Activated T-helper 2 cell treated with anti-CD3 and anti-CD28 coated beads, Interferon-gamma antibody, Interleukin-2, Interleukin-4, amounts not matched to agents 10 μg/mL and 5 μg/mL and 100 μg/mL, durations not matched to agents 14 hours and 24 hours and 36 hours (primary cell): ENCODE data around the gene CCDC170. TPM values are rescaled to one million over a fixed set of nuclear protein-coding genes. Genes with fewer than 3 reads are reported as not detected.
"Not testable (repeated sequence)": the region's sequence is repeated elsewhere in the genome, so short reads cannot be mapped to it uniquely, and the experiment has no call there.

Experiments
- DNase-seq: peaks from one replicate; pipeline ENCODE4 v3.0.0; 2021; ENCODE audit warnings: low spot score
- H3K27ac Mint-ChIP-seq: one replicate; pipeline ENCODE4 v1.8.0; 2021; ENCODE audit warnings: mixed read lengths
- H3K27me3 Mint-ChIP-seq: one replicate; pipeline ENCODE4 v1.8.0; 2021; ENCODE audit warnings: low read depth, mixed read lengths
- H3K36me3 Mint-ChIP-seq: one replicate; pipeline ENCODE4 v1.8.0; 2021; ENCODE audit warnings: low read depth, mixed read lengths
- H3K4me1 Mint-ChIP-seq: one replicate; pipeline ENCODE4 v1.8.0; 2021; ENCODE audit warnings: low read depth, mixed read lengths
- H3K4me3 Mint-ChIP-seq: one replicate; pipeline ENCODE4 v1.8.0; 2021; ENCODE audit warnings: low read depth, mild to moderate bottlenecking, moderate library complexity, mixed read lengths
- H3K9me3 Mint-ChIP-seq: one replicate; pipeline ENCODE4 v1.8.0; 2021; ENCODE audit warnings: mixed read lengths
- intact Hi-C: fragments of 100-400 bp; cut with micrococcal nuclease; formaldehyde crosslinking; loops from one replicate; pipeline ENCODE4 v1.15.1; 2023
- total RNA-seq: library from RNA; stranded (reverse); gene quantifications from 2 replicates; pipeline ENCODE4 v1.2.3, GENCODE V29; 2022

Gene CCDC170, protein sequence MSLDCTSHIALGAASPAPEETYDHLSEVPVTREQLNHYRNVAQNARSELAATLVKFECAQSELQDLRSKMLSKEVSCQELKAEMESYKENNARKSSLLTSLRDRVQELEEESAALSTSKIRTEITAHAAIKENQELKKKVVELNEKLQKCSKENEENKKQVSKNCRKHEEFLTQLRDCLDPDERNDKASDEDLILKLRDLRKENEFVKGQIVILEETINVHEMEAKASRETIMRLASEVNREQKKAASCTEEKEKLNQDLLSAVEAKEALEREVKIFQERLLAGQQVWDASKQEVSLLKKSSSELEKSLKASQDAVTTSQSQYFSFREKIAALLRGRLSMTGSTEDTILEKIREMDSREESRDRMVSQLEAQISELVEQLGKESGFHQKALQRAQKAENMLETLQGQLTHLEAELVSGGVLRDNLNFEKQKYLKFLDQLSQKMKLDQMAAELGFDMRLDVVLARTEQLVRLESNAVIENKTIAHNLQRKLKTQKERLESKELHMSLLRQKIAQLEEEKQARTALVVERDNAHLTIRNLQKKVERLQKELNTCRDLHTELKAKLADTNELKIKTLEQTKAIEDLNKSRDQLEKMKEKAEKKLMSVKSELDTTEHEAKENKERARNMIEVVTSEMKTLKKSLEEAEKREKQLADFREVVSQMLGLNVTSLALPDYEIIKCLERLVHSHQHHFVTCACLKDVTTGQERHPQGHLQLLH
- not detected in 2 replicates for total RNA-seq

DNA sequence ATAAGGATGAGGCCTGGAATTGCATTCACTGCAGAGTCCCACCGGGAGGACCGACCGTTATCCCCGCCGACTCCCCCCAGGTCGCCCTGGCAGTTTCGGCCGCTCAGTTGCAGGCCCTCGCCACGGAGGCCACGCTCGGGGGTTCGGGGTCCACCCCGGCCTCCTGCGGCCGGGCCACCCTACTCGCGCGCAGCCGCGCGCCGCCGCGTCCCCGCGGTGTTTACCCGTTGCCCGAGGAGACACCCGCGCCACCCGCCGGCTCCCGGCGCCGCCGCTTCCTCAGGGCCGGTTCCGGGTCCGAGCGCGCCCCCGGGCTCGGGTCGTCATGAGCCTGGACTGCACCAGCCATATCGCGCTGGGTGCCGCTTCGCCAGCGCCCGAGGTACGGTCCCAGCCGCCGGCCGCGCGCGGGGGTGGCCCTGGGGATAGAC, at the start of gene CCDC170:
TSS of gene CCDC170 (plus strand) at position 214 of the 431 bp plus-strand sequence. CDS start at position 326, 112 bp downstream.
- intact Hi-C loops = no loop called here
- H3K36me3 Mint-ChIP-seq = no peaks in the 10 kb centered on the region
- peaks cover 61% of the 10 kb centered on the region for H3K27me3 Mint-ChIP-seq
- H3K4me1 Mint-ChIP-seq = peaks cover 17% of the 10 kb centered on the region
- H3K4me3 Mint-ChIP-seq = peak within 1 kb of the TSS; percentile 56
- no peak within 1 kb of the TSS for H3K27ac Mint-ChIP-seq
- DNase-seq = no peak
- no peaks in the 10 kb centered on the region for H3K9me3 Mint-ChIP-seq

DNA sequence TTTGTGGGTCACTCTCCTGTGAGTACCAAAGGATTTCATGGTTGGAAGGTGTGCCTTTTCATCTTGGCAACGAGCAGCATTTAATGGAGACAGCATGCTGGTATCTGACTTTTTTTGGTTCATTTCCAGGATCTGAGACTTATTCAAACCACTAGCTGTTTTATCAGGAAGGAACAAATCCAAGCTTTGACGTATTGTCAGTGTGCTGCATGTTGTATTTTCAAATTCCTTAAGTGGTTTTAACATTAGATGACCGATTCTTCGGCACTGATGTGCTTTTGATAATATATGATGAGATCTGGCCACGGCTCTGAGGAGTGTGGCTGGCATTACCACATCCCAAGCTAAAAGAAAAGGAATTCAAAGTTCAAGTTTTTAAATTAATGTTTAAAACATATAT, 48.3 kb upstream of the CCDC170 start:
- DNase-seq = no peak
- Mint-ChIP-seq H3K27ac (no peak overlapping the region), H3K9me3 (no peaks in the 10 kb centered on the region), H3K36me3 (peaks cover 19% of the 10 kb centered on the region), H3K4me3 (no peak overlapping the region), H3K4me1 (peaks cover 17% of the 10 kb centered on the region), H3K27me3 (no peaks in the 10 kb centered on the region)
- intact Hi-C loops = no loop called here

DNA sequence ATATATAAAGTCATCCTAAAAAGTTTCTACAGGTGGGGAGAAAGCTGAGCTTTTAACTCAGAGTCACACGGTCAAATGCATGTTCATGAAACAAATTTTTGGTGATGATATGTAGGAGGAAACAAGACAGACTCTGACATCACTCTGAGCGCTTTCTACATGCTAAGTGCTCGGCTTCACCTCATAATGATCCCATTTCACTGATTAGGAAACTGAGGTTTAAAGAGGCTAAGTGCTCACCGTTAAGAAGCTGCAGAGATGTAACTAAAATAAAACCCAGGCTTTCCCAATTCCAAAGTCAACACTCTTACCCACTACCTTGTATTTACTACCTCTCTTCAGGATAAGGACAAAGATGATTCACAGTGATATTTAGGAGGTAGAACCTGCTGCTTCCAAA, 46.6 kb upstream of the CCDC170 start:
- intact Hi-C loops = no loop called here
- DNase-seq = no peak
- no peak overlapping the region for H3K27ac Mint-ChIP-seq
- peaks cover 22% of the 10 kb centered on the region for H3K36me3 Mint-ChIP-seq
- no peaks in the 10 kb centered on the region for H3K27me3 Mint-ChIP-seq
- H3K4me3 Mint-ChIP-seq = no peak overlapping the region
- no peaks in the 10 kb centered on the region for H3K9me3 Mint-ChIP-seq
- H3K4me1 Mint-ChIP-seq = peaks cover 17% of the 10 kb centered on the region

DNA sequence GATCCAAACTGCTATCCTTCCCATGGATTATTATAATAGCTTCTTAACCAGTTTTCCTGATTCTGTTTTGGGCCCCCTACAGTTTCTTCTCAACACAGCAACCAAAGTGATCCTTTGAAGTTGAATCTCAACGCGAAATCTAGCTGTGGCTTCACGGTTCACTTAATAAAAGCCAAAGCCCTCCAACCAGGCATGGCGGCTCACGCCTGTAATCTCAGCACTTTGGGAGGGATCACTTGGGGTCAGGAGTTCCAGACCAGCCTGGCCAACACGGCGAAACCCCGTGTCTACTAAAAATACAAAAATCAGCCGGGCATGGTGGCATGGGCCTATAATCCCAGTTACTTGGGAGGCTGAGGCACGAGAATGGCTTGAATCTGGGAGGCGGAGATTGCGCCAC, 45.2 kb upstream of the CCDC170 start:
- no peak for DNase-seq
- H3K27me3 Mint-ChIP-seq = no peaks in the 10 kb centered on the region
- peaks cover 14% of the 10 kb centered on the region for H3K4me1 Mint-ChIP-seq
- intact Hi-C loops = no loop called here
- H3K9me3 Mint-ChIP-seq = no peaks in the 10 kb centered on the region
- no peak overlapping the region for H3K27ac Mint-ChIP-seq
- no peak overlapping the region for H3K4me3 Mint-ChIP-seq
- H3K36me3 Mint-ChIP-seq = peaks cover 20% of the 10 kb centered on the region

DNA sequence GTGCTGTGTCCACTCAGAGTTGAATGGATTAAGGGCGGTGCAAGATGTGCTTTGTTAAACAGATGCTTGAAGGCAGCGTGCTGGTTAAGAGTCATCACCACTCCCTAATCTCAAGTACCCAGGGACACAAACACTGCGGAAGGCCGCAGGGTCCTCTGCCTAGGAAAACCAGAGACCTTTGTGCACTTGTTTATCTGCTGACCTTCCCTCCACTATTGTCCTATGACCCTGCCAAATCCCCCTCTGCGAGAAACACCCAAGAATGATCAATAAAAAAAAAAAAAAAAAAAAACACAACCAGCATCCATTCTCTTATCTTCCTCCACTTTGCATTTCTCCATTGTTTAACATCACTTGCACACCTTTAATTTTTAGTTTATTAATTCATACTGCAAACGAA, 42.9 kb upstream of the CCDC170 start:
- H3K9me3 Mint-ChIP-seq, H3K27me3 Mint-ChIP-seq, DNase-seq: not testable (repeated sequence)
- Mint-ChIP-seq H3K27ac (peak overlapping the region; percentile 82), H3K36me3 (peaks cover 15% of the 10 kb centered on the region), H3K4me1 (peaks cover 21% of the 10 kb centered on the region), H3K4me3 (peak overlapping the region; percentile 97)
- intact Hi-C loops = loop anchor here (5.0 kb wide), 1 partner anchor 79 kb away; no protein-coding TSS in a partner anchor

DNA sequence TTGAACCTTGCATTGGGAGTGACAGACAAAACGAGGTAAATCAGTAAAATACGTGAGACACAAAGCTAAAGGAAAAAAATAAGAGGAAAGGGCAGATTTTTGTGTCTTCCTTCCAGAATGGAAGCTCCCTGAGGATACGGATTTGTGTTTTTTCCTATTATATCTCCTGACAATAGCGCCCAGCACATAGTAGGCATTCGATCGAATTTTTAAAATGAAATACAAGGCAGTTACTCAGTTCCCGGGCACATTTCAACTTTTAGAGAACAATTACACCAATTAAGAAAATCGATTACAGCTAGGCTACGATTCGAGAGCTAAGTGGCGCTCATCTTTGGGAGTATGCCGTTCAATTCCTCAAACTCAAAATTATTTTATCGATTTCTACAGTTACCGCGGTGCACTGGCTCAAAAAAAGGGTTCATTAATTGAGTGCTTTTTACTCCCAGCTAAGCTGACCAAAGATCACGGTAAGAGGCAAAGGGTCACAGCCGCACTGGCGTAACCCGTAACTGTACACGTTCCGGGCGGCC, 42.3 kb upstream of the CCDC170 start:
- Mint-ChIP-seq H3K27me3 (no peaks in the 10 kb centered on the region), H3K4me3 (peak overlapping the region; percentile 97), H3K36me3 (peaks cover 15% of the 10 kb centered on the region), H3K27ac (peak overlapping the region; percentile 82), H3K4me1 (peaks cover 23% of the 10 kb centered on the region), H3K9me3 (no peaks in the 10 kb centered on the region)
- DNase-seq = no peak
- intact Hi-C loops = loop anchor here (5.0 kb wide), 1 partner anchor 79 kb away; no protein-coding TSS in a partner anchor

DNA sequence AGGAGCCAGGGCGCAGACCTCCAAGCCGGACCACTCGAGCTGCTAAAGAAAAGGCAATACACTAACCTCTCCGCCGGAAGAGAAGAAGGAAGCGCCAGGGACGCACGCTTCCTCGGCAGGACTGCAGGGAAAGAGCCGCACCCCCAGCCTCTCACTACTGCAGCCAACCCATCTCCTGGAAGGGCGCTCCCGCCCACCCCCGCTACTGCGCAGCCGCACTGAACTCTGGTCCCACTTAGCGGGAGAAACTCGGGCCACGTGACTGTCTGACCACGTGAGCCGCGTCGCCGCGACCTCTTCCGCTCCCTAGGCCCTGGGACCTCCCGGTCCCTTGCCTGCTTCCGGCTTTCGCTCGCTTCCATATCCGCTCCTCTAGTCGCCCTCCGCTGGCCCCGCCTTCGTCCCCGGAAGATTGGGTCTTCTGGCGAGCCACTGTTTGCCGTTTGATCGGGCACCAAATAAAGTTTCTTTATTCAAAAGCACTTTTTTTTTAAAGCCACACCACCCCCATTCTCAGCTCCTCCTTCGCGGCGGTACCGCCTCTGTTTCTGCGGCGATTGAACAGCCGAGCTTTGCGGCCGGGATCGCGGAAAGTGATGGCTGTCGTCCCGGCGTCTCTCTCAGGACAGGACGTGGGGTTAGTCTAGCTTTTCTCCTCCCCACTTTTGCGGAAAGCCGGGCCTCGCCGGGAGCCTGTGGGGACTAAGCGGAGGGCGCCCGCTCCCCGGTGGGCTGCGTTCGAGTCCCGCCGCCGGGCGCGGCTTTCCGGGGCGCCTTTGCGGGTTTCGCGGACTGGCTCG, 41.7 kb upstream of the CCDC170 start, which contains the start of gene RMND1:
TSS of gene RMND1 (minus strand) at position 177 of the 800 bp plus-strand sequence. CDS start 6,315 bp downstream, outside the sequence.
- Mint-ChIP-seq H3K4me1 (peaks cover 27% of the 10 kb centered on the region), H3K27ac (peak within 1 kb of the TSS; percentile 82), H3K4me3 (peak within 1 kb of the TSS; percentile 97), H3K36me3 (peaks cover 19% of the 10 kb centered on the region), H3K27me3 (no peaks in the 10 kb centered on the region), H3K9me3 (no peaks in the 10 kb centered on the region)
- intact Hi-C loops = loop anchor here (1.0 to 5.0 kb wide), 5 partner anchors 24 to 1551 kb away; partner anchors contain the start of gene MTRF1L
- peak; percentile 99 for DNase-seq

DNA sequence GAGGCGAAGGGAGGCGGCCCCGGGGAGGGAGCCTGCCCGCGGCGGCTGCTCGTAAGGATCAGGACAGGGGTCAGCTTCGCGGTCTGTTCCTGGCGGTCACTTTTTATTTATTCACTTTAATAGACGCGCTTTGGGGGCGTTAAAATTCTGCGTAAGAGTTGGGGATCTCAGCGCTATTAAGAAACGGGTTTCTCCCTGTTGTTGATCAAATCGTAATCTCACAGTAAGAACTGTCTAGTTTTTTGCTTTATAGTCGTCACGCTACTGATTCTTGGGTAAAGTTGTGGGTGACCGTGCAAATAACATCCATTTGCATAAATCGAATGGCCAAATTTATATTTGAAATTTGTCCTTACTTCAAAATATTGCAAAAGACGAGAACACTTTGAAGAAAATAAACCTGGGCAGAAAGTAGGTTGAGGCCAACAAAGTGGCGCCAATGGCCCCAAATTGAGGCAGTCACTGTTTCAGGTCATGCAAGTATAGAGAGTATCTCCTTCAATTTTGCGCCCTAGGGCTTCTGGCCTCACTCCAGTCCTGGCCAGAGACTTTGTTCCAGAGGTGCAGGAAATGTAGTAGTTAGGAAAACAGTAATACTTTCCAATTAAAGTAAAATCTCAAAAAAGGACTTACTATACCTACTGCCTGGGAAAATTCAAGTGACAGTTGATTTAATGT, 40.9 kb upstream of the CCDC170 start:
- H3K4me3 Mint-ChIP-seq = peak overlapping the region; percentile 97
- H3K4me1 Mint-ChIP-seq = peaks cover 30% of the 10 kb centered on the region
- peaks cover 21% of the 10 kb centered on the region for H3K36me3 Mint-ChIP-seq
- H3K27ac Mint-ChIP-seq = peak overlapping the region; percentile 73
- intact Hi-C loops = loop anchor here (1.0 to 5.0 kb wide), 5 partner anchors 23 to 1550 kb away; partner anchors contain the start of gene MTRF1L
- no peak for DNase-seq
- no peaks in the 10 kb centered on the region for H3K9me3 Mint-ChIP-seq
- no peaks in the 10 kb centered on the region for H3K27me3 Mint-ChIP-seq

DNA sequence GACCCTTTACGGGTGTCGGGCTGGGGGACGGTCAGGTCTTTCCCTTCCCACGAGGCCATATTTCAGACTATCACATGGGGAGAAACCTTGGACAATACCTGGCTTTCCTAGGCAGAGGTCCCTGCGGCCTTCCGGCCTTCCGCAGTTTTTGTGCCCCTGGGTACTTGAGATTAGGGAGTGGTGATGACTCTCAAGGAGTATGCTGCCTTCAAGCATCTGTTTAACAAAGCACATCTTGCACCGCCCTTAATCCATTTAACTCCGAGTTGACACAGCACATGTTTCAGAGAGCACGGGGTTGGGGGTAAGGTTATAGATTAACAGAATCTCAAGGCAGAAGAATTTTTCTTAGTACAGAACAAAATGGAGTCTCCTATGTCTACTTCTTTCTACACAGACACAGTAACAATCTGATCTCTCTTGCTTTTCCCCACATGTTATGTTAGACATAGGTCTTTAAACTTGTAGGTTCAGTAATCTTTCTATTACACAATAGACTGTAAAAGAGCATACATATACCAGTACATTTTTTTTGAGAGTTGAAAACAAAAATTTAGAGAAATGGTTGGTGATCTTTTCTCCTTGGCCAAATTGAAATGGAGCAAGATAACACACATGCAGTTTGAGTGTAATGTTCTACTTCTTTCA, 37.9 kb upstream of the CCDC170 start:
- intact Hi-C loops, H3K27ac Mint-ChIP-seq, H3K9me3 Mint-ChIP-seq, DNase-seq, H3K4me3 Mint-ChIP-seq, H3K27me3 Mint-ChIP-seq: not testable (repeated sequence)
- Mint-ChIP-seq H3K36me3 (peaks cover 12% of the 10 kb centered on the region), H3K4me1 (peaks cover 24% of the 10 kb centered on the region)

DNA sequence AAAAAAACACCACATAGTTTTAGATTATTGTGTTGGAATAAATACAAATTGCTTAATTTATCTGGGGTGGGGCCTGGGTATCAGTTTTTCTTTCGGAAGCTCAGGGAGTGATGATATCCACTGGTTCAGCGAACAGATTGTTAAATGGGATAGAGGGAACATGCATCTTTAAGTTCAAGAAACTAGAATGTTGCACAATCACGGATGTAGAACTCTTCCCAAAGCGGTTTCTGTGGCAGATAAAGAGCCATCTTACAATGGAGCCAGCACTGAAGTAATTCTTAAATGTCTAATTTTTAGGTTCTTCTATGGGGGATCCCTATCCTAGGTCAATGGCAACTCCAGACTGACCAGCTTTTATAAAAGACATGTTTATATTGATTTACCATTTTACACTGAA, 32.1 kb upstream of the CCDC170 start:
- DNase-seq = no peak
- Mint-ChIP-seq H3K36me3 (peaks cover 28% of the 10 kb centered on the region), H3K27me3 (no peaks in the 10 kb centered on the region), H3K9me3 (no peaks in the 10 kb centered on the region), H3K4me3 (no peak overlapping the region), H3K4me1 (peaks cover 7% of the 10 kb centered on the region), H3K27ac (no peak overlapping the region)
- intact Hi-C loops = no loop called here

DNA sequence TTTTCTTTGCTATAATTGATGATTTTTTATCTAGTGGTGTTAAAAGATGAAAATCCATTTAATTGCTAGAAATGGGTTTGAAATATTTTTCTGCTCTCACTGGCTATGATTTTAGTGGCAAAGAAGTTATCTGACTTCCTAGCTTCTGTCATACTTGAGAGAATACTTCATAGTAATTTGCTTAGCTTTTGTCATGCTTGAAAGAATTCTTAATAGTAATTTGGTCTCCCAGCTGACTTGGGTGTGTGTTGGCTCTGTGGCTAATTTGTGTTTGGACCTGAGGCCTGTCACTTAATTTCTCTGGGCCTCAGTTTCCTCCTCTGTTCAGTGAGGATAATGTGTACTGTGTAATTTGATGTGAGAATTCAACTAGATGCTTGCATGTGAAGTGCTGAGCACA, 29.1 kb upstream of the CCDC170 start:
- Mint-ChIP-seq H3K4me3 (no peak overlapping the region), H3K9me3 (no peaks in the 10 kb centered on the region), H3K36me3 (peaks cover 35% of the 10 kb centered on the region), H3K4me1 (peaks cover 5% of the 10 kb centered on the region), H3K27me3 (no peaks in the 10 kb centered on the region), H3K27ac (no peak overlapping the region)
- no peak for DNase-seq
- intact Hi-C loops = no loop called here
